Measurements from ENCODE around the gene DGUOK. TPM values are rescaled to one million over a fixed set of nuclear protein-coding genes. Genes with fewer than 3 reads are reported as not detected.
A peak's percentile ranks its signal among the peaks of the same experiment; 100 is the strongest.
"Not testable (repeated sequence)": the region's sequence is repeated elsewhere in the genome, so short reads cannot be mapped to it uniquely, and the experiment has no call there.

The DGUOK gene
- total and polyA plus RNA-seq, 8 donors = 1.7 to 91.3 (median 33.8) TPM; not detected in 1

GRCh38 chr2:73939419-73939818 is 12.7 kb downstream of the DGUOK start:
- DNase-seq = peak in 1 of 2 donors; percentile 55
- H3K4me3 ChIP-seq = no peak overlapping the region
- no peak overlapping the region for H3K27ac ChIP-seq
- peaks cover 0 to 45% (median 26%) of the 10 kb centered on the region in 4 donors for H3K36me3 ChIP-seq
- TF ChIP-seq EP300 (IDR thresholded peaks at IDR 0.05) (no peak), POLR2AphosphoS5 (IDR thresholded peaks at IDR 0.05) (peak in 1 of 3 donors; percentile 24), CTCF (IDR thresholded peaks at IDR 0.05) (peak in 1 of 7 experiments; percentile 38)
- intact Hi-C loops (cut with DNase I; ENCODE audit: low total_unique reads) = no loop called here
- H3K9me3 ChIP-seq = no peaks in the 10 kb centered on the region
- peaks cover 0 to 56% (median 25%) of the 10 kb centered on the region in 4 donors for H3K4me1 ChIP-seq
- H3K27me3 ChIP-seq = no peaks in the 10 kb centered on the region
- WGBS, 5 donors = 27 to 68% (median 36%) methylated on average over 2 of the region's 2 CpGs

- H3K9me3 ChIP-seq; DNase-seq; H3K4me3 ChIP-seq; H3K27ac ChIP-seq; H3K27me3 ChIP-seq; intact Hi-C loops (cut with DNase I; ENCODE audit: low total_unique reads): not testable (repeated sequence)
- Histone ChIP-seq H3K36me3 (peaks cover 4 to 51% (median 27%) of the 10 kb centered on the region in 4 donors), H3K4me1 (peaks cover 0 to 51% (median 24%) of the 10 kb centered on the region in 4 donors)
- 80 to 100% (median 100%) methylated on average over 1 of the region's 1 CpG for WGBS, 5 donors
Measured at GRCh38 chr2:73940066-73940465, 13.4 kb downstream of the DGUOK start.

- intact Hi-C loops (cut with DNase I; ENCODE audit: low total_unique reads) = no loop called here
- Histone ChIP-seq H3K36me3 (peaks cover 22 to 68% (median 47%) of the 10 kb centered on the region in 4 donors), H3K27ac (no peak overlapping the region), H3K27me3 (no peaks in the 10 kb centered on the region), H3K9me3 (no peaks in the 10 kb centered on the region), H3K4me3 (no peak overlapping the region), H3K4me1 (peaks cover 0 to 25% (median 12%) of the 10 kb centered on the region in 4 donors)
- 7 to 43% (median 20%) methylated on average over 2 of the region's 2 CpGs for WGBS, 5 donors
- TF ChIP-seq POLR2AphosphoS5 (IDR thresholded peaks at IDR 0.05) (no peak), EP300 (IDR thresholded peaks at IDR 0.05) (no peak), POLR2A (IDR thresholded peaks at IDR 0.05) (no peak), CTCF (IDR thresholded peaks at IDR 0.05) (no peak)
- no peak for DNase-seq
Measured at GRCh38 chr2:73942664-73943063, 16.0 kb downstream of the DGUOK start.

- H3K4me1 ChIP-seq = peaks cover 0 to 19% (median under 1%) of the 10 kb centered on the region in 4 donors
- H3K27ac ChIP-seq = no peak overlapping the region
- 83 to 98% (median 92%) methylated on average over 4 of the region's 4 CpGs for WGBS, 5 donors
- H3K4me3 ChIP-seq = no peak overlapping the region
- TF ChIP-seq CTCF (IDR thresholded peaks at IDR 0.05) = no peak
- no peak for TF ChIP-seq POLR2AphosphoS5 (IDR thresholded peaks at IDR 0.05)
- TF ChIP-seq EP300 (IDR thresholded peaks at IDR 0.05) = no peak
- no peak for TF ChIP-seq POLR2A (IDR thresholded peaks at IDR 0.05)
- no peak for DNase-seq
- H3K36me3 ChIP-seq = peaks cover 26 to 79% (median 64%) of the 10 kb centered on the region in 4 donors
- no peaks in the 10 kb centered on the region for H3K27me3 ChIP-seq
- intact Hi-C loops (cut with DNase I; ENCODE audit: low total_unique reads) = no loop called here
- no peaks in the 10 kb centered on the region for H3K9me3 ChIP-seq
Measured at GRCh38 chr2:73944714-73945113, 18.0 kb downstream of the DGUOK start.

- Histone ChIP-seq H3K9me3 (no peaks in the 10 kb centered on the region), H3K36me3 (peaks cover 36 to 85% (median 72%) of the 10 kb centered on the region in 4 donors), H3K4me1 (peaks cover 0 to 27% (median 0%) of the 10 kb centered on the region in 4 donors), H3K27ac (no peak overlapping the region), H3K4me3 (no peak overlapping the region), H3K27me3 (no peaks in the 10 kb centered on the region)
- TF ChIP-seq CTCF (IDR thresholded peaks at IDR 0.05) = no peak
- no peak for DNase-seq
- intact Hi-C loops (cut with DNase I; ENCODE audit: low total_unique reads) = no loop called here
- 74 to 89% (median 82%) methylated on average over 1 of the region's 1 CpG for WGBS, 5 donors
Measured at GRCh38 chr2:73946215-73946614, 19.5 kb downstream of the DGUOK start.
